GM12873 (cell line): ENCODE results near the gene DOK6.

Source experiments
- CTCF ChIP-seq: IDR thresholded peaks from 2 replicates; pipeline ENCODE4 v1.5.1; 2012; ENCODE audit warnings: low read depth, mild to moderate bottlenecking, moderate library complexity, low read length, control low read depth; ENCODE audit not compliant: insufficient read depth; ENCODE audit errors: missing control alignments

DOK6 gene

GRCh38 chr18:69588301-69588700 lies 187.6 kb downstream of the DOK6 start:
- TF ChIP-seq CTCF = no peak

- TF ChIP-seq CTCF = no peak
Measured at GRCh38 chr18:69590150-69590549, 189.5 kb downstream of the DOK6 start.

- no peak for TF ChIP-seq CTCF
Measured at GRCh38 chr18:69596345-69596744, 195.7 kb downstream of the DOK6 start.

GRCh38 chr18:69597561-69597960 lies 196.9 kb downstream of the DOK6 start:
- no peak for TF ChIP-seq CTCF

- TF ChIP-seq CTCF = no peak
Measured at GRCh38 chr18:69599377-69599776, 198.7 kb downstream of the DOK6 start.

- no peak for TF ChIP-seq CTCF
Measured at GRCh38 chr18:69612242-69612641, 211.6 kb downstream of the DOK6 start.

- TF ChIP-seq CTCF = no peak
Measured at GRCh38 chr18:69616114-69616513, 215.4 kb downstream of the DOK6 start.

GRCh38 chr18:69617408-69617807 lies 216.7 kb downstream of the DOK6 start:
- TF ChIP-seq CTCF = no peak
